ENCODE results near the gene CAP2.

DNA sequence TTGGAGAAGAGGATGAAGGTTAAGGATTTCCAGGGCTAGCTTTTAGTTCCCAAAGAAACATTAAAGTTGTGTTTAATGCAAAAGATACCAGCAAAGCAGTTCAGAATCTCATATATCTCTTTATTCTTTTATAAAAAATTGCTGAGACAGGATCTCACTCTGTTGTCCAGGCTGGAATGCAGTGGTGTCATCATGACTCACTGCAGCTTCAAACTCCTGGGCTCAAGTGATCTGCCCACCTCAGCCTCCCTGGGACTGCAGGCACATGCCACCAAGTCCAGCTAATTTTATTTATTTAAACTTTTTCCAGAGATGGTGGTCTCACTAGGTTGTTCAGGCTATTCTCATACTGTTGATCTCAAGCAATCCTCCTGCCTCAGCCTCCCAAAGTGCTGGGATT is 41.1 kb upstream of the CAP2 start:
- TF ChIP-seq ZFP3 (CRISPR knock-in tag; IDR thresholded peaks at IDR 0.05): no peak
- TF ChIP-seq PATZ1 (CRISPR knock-in tag; IDR thresholded peaks at IDR 0.05; ENCODE audit: borderline replicate concordance): no peak
- TF ChIP-seq POU6F1 (CRISPR knock-in tag; IDR thresholded peaks at IDR 0.05; ENCODE audit: borderline replicate concordance, low read depth): no peak
- no peak for TF ChIP-seq ARNTL (CRISPR knock-in tag; IDR thresholded peaks at IDR 0.05; ENCODE audit: borderline replicate concordance, low read depth)
- TF ChIP-seq BACH2 (CRISPR knock-in tag; IDR thresholded peaks at IDR 0.05; ENCODE audit: borderline replicate concordance): no peak
- TF ChIP-seq ESRRG (CRISPR knock-in tag; IDR thresholded peaks at IDR 0.05): no peak
- no peak for TF ChIP-seq GLIS3 (CRISPR knock-in tag; IDR thresholded peaks at IDR 0.05)
- no peak for TF ChIP-seq TCF4 (CRISPR knock-in tag; IDR thresholded peaks at IDR 0.05; ENCODE audit: borderline replicate concordance)
- TF ChIP-seq ZNF70 (CRISPR knock-in tag; IDR thresholded peaks at IDR 0.05): no peak
- no peak for TF ChIP-seq ZFP30 (CRISPR knock-in tag; IDR thresholded peaks at IDR 0.05)
